Tibial artery (tissue), 4 donors: ENCODE data around the gene LRRC51.
A peak's percentile ranks its signal among the peaks of the same experiment; 100 is the strongest.

Source experiments
- DNase-seq, 2 donors: peaks; one replicate each; pipeline ENCODE4 v3.0.0-alpha.2; 2019
- H3K27ac ChIP-seq, 2 donors: fragments of 200-600 bp; sonication (generic) in 1 of 2; 1 replicate in 1 of 2; 2 replicates in 1 of 2; pipeline ENCODE4 v1.5.1; 2018 to 2019; ENCODE audit warnings: mild to moderate bottlenecking in 1 of 2
- H3K27me3 ChIP-seq, 2 donors: fragments of 200-600 bp; sonication (generic) in 1 of 2; one replicate each; pipeline versions ENCODE4 v1.5.1 to v1.6.0; 2016 to 2019
- H3K36me3 ChIP-seq, 3 donors: fragments of 200-600 bp; sonication (generic) in 2 of 3; one replicate each; pipeline ENCODE4 v1.5.1; 2016 to 2019; ENCODE audit warnings: mild to moderate bottlenecking in 2 of 3
- H3K4me1 ChIP-seq, 4 donors: fragments of 200-600 bp; sonication (generic) in 2 of 4; 1 replicate in 3 of 4; 2 replicates in 1 of 4; pipeline ENCODE4 v1.5.1; 2016 to 2019
- H3K4me3 ChIP-seq, 2 donors: fragments of 200-600 bp; sonication (generic) in 1 of 2; 1 replicate in 1 of 2; 2 replicates in 1 of 2; pipeline ENCODE4 v1.5.1; 2018 to 2019; ENCODE audit warnings: mild to moderate bottlenecking in 2 of 2
- H3K9me3 ChIP-seq, 3 donors: fragments of 200-600 bp; sonication (generic) in 1 of 3; one replicate each; pipeline ENCODE4 v1.5.1; 2016 to 2019
- intact Hi-C: fragments of 100-400 bp; cut with DNase I; formaldehyde crosslinking; loops from one replicate; pipeline ENCODE4 v1.15.0; 2023; ENCODE audit warnings: low total_unique reads
- TF ChIP-seq, protein P1 (sequence below), 2 experiments: fragments of 200-600 bp in 1 of 2; fragments of 450-650 bp in 1 of 2; IDR thresholded peaks; one replicate each; pipeline ENCODE4 v1.5.1; 2017 to 2019; ENCODE audit warnings: antibody characterized with exemption in 2 of 2, mild to moderate bottlenecking in 1 of 2, moderate library complexity in 1 of 2

LRRC51 gene

DNA sequence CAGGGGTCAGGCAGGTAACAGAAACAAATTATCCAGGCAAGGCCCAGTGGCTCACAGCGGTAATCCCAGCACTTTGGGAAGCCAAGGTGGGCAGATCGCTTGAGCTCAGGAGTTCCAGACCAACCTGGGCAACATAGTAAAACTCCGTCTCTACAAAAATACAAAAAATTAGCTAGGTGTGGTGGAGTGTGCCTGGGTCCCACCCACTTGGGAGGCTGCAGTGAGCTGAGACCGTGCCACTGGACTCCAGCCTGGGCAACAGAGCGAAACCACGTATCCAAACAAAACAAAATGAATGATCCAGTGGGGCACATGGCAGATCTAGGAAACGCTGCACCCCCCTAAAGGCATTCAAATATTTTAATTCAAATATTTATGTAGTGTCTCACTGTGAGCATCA, 10.2 kb upstream of the LRRC51 start:
- H3K9me3 ChIP-seq, result no peaks in the 10 kb centered on the region
- TF ChIP-seq, protein P1, sequence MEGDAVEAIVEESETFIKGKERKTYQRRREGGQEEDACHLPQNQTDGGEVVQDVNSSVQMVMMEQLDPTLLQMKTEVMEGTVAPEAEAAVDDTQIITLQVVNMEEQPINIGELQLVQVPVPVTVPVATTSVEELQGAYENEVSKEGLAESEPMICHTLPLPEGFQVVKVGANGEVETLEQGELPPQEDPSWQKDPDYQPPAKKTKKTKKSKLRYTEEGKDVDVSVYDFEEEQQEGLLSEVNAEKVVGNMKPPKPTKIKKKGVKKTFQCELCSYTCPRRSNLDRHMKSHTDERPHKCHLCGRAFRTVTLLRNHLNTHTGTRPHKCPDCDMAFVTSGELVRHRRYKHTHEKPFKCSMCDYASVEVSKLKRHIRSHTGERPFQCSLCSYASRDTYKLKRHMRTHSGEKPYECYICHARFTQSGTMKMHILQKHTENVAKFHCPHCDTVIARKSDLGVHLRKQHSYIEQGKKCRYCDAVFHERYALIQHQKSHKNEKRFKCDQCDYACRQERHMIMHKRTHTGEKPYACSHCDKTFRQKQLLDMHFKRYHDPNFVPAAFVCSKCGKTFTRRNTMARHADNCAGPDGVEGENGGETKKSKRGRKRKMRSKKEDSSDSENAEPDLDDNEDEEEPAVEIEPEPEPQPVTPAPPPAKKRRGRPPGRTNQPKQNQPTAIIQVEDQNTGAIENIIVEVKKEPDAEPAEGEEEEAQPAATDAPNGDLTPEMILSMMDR (IDR thresholded peaks at IDR 0.05), result no peak
- no peaks in the 10 kb centered on the region for H3K27me3 ChIP-seq
- H3K36me3 ChIP-seq, result peaks cover 0 to 5% (median 4%) of the 10 kb centered on the region in 3 donors
- DNase-seq, result no peak
- H3K4me3 ChIP-seq, result no peak overlapping the region
- peaks cover 0 to 60% (median 42%) of the 10 kb centered on the region in 4 donors for H3K4me1 ChIP-seq
- H3K27ac ChIP-seq, result peak overlapping the region; percentile 67 to 71
- intact Hi-C loops, result no loop called here

DNA sequence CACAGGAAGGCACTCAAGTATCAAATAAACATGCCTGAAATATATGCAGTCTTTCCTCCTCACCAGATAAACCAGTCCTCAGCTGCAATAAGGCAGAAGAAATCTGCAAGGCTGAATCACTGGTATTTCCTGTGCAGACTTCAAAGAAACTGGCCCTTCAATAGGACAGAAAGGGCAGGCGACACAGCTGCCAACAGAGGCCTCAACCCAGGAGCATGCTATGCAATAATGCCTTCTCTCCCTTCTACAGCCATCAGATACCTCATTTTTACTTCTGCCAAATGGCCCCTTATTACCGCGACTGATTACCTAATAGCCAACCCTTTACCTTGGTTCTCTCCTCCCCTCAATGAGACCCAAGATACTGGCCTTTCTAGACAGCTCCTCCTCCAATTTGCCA, 8.3 kb upstream of the LRRC51 start:
- H3K36me3 ChIP-seq, result peaks cover 5 to 12% (median 6%) of the 10 kb centered on the region in 3 donors
- TF ChIP-seq, protein P1 (IDR thresholded peaks at IDR 0.05), result no peak
- no peaks in the 10 kb centered on the region for H3K9me3 ChIP-seq
- no peak overlapping the region for H3K27ac ChIP-seq
- intact Hi-C loops, result no loop called here
- no peak for DNase-seq
- H3K4me1 ChIP-seq, result peaks cover 0 to 49% (median 36%) of the 10 kb centered on the region in 4 donors
- no peaks in the 10 kb centered on the region for H3K27me3 ChIP-seq
- H3K4me3 ChIP-seq, result no peak overlapping the region

DNA sequence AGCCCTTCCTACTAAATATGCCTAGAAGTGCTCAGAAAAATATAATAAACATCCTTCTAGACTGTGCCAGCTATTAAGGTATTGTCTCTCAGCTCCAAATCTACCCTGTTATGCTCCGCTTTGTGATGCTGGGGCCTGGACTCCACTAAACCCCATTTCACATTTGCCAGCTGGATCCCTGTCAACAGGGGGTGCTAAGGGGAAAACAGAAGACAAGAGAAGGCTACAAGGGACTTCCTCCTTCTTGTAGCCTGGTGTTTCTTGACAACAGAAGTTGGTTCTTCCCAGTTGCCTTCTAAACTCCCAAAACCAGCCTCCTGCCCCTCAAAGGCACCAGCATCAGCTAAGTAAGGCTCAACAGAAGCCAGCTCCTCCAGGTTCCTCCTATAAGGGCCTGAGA, 5.5 kb upstream of the LRRC51 start:
- peaks cover 0 to 12% (median 6%) of the 10 kb centered on the region in 3 donors for H3K36me3 ChIP-seq
- intact Hi-C loops, result no loop called here
- H3K9me3 ChIP-seq, result no peaks in the 10 kb centered on the region
- no peak overlapping the region for H3K27ac ChIP-seq
- no peak overlapping the region for H3K4me3 ChIP-seq
- peaks cover 0 to 39% (median 20%) of the 10 kb centered on the region in 4 donors for H3K4me1 ChIP-seq
- no peaks in the 10 kb centered on the region for H3K27me3 ChIP-seq
- peak in 1 of 2 donors; percentile 33 for DNase-seq
- TF ChIP-seq, protein P1 (IDR thresholded peaks at IDR 0.05), result no peak

DNA sequence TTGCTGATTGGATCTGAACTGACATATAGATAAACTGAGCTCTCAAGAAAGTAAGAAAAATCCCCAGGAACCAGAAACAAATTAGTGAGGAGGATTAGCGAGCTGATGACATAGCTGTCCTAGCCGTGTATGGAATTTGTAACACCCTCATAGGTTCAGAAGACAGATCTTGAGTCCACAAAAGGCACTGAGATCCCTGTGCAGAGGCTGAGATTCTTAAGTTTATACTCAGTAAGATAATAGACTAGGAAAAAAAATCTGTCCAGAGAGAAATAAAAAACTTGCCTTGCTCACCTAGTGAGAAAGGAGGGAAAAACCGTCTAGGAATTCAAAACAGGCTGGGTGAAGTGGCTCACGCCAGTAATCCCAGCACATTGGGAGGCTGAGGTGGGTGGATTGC, 4.9 kb upstream of the LRRC51 start:
- Histone ChIP-seq H3K4me3 (no peak overlapping the region), H3K4me1 (peaks cover 0 to 33% (median 14%) of the 10 kb centered on the region in 4 donors)
- intact Hi-C loops, result no loop called here

DNA sequence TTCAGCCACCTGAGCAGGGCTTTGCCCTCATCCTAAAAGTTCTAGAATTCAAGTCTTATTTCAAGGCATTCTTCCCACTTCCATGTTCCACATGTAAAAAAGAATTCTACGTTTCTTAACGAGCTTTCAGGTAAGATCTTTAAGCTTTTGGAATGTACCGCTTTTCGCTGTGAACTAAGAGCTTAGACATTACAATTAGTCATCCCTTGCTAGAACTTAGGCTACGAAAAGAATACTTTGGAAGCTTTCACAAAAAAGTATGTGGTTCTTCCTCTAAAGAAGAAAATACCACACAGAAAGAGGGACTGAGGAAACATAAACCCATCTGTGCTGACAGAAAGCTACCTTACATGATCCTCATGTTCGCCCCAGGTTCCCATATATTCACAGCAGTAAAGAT, 2.2 kb upstream of the LRRC51 start:
- intact Hi-C loops, result no loop called here
- Histone ChIP-seq H3K27ac (peak overlapping the region; percentile 86 to 97), H3K4me1 (peaks cover 0 to 24% (median 14%) of the 10 kb centered on the region in 4 donors), H3K9me3 (no peaks in the 10 kb centered on the region), H3K4me3 (peak overlapping the region in 1 of 2 donors; percentile 94), H3K36me3 (peaks cover 0 to 12% (median 6%) of the 10 kb centered on the region in 3 donors), H3K27me3 (no peaks in the 10 kb centered on the region)
- TF ChIP-seq, protein P1 (IDR thresholded peaks at IDR 0.05), result no peak
- no peak for DNase-seq

More for the DNA sequence above, 4.9 kb upstream of the LRRC51 start:
- no peaks in the 10 kb centered on the region for H3K9me3 ChIP-seq
- H3K27me3 ChIP-seq, result no peaks in the 10 kb centered on the region
- H3K27ac ChIP-seq, result no peak overlapping the region
- DNase-seq, result no peak
- H3K36me3 ChIP-seq, result peaks cover 0 to 12% (median 6%) of the 10 kb centered on the region in 3 donors
- TF ChIP-seq, protein P1 (IDR thresholded peaks at IDR 0.05), result no peak
